ENCODE results near the gene FMN1.

- no peak for TF ChIP-seq POLR2A (IDR thresholded peaks at IDR 0.05)
- TF ChIP-seq CTCF (IDR thresholded peaks at IDR 0.05): no peak
- no peak for TF ChIP-seq EP300 (IDR thresholded peaks at IDR 0.05)
Measured at GRCh38 chr15:33028495-33028894, 166.0 kb downstream of the FMN1 start.
